SK-N-SH (cell line): ENCODE results near the gene PHF20. TPM values are rescaled to one million over a fixed set of nuclear protein-coding genes. Genes with fewer than 3 reads are reported as not detected.
"Not testable (repeated sequence)": the region's sequence is repeated elsewhere in the genome, so short reads cannot be mapped to it uniquely, and the experiment has no call there.

Experiments used
- CTCF ChIA-PET: fragments of 300-600, 350-600 bp; formaldehyde crosslinking; extraction: SDS; loops from one replicate; lab custom pipeline; 2021; lab: Yijun Ruan, JAX
- POLR2A ChIA-PET: fragments of 350-600 bp; sonication (Branson Sonifier 250); formaldehyde crosslinking; extraction: SDS; loops from one replicate; lab custom pipeline; 2020; ENCODE audit warnings: antibody characterized with exemption, inconsistent platforms; lab: Yijun Ruan, JAX
- DNase-seq: peaks from one replicate; pipeline ENCODE4 v3.0.0; 2012
- H2AFZ ChIP-seq: fragments of 200-600 bp; sonication (generic); 2 replicates; pipeline ENCODE4 v1.8.1; 2016; ENCODE audit warnings: antibody characterized with exemption, mild to moderate bottlenecking, low read depth
- H3F3A ChIP-seq: fragments of 200-600 bp; sonication (generic); replicated peaks from 2 replicates; pipeline ENCODE3; 2016; ENCODE audit warnings: antibody characterized with exemption, mild to moderate bottlenecking; ENCODE audit not compliant: insufficient read depth
- H3K27ac ChIP-seq, 2 experiments: fragments of 200-500 bp in 1 of 2; fragments of 200-600 bp in 1 of 2; sonication (Bioruptor generic) in 1 of 2; sonication (generic), shearing (Covaris generic) in 1 of 2; 2 replicates each; pipeline versions ENCODE4 v1.5.1 to v1.6.1; 2014 to 2016; ENCODE audit warnings: low read depth in 2 of 2, inconsistent platforms in 1 of 2, low read length in 1 of 2, mild to moderate bottlenecking in 1 of 2, mixed read lengths in 1 of 2
- H3K27me3 ChIP-seq: fragments of 200-600 bp; sonication (generic), shearing (Covaris generic); 2 replicates; pipeline ENCODE4 v1.6.1; 2016; ENCODE audit warnings: mixed run types; ENCODE audit not compliant: insufficient read depth
- H3K36me3 ChIP-seq, 2 experiments: fragments of 200-500 bp in 1 of 2; fragments of 200-600 bp in 1 of 2; sonication (Bioruptor generic) in 1 of 2; sonication (generic) in 1 of 2; replicated peaks in 1 of 2; 2 replicates each; pipeline versions ENCODE3 to v1.5.1; 2014 to 2016; ENCODE audit warnings: low read length in 1 of 2, mild to moderate bottlenecking in 1 of 2; ENCODE audit not compliant: insufficient read depth in 2 of 2, control insufficient read depth in 1 of 2
- H3K4me1 ChIP-seq, 2 experiments: fragments of 200-500 bp in 1 of 2; fragments of 200-600 bp in 1 of 2; sonication (Bioruptor generic) in 1 of 2; sonication (generic), shearing (Covaris generic) in 1 of 2; 2 replicates each; pipeline versions ENCODE4 v1.5.1 to v1.6.1; 2014 to 2016; ENCODE audit warnings: low read depth in 1 of 2, low read length in 1 of 2, mixed run types in 1 of 2; ENCODE audit not compliant: insufficient read depth in 2 of 2, control insufficient read depth in 1 of 2
- H3K4me2 ChIP-seq: fragments of 200-600 bp; sonication (generic), shearing (Covaris generic); 2 replicates; pipeline ENCODE4 v1.6.1; 2017; ENCODE audit warnings: mixed run types
- H3K4me3 ChIP-seq, 2 experiments: fragments of 200-500 bp in 1 of 2; fragments of 200-600 bp in 1 of 2; sonication (Bioruptor generic) in 1 of 2; sonication (generic), shearing (Covaris generic) in 1 of 2; 2 replicates each; pipeline versions ENCODE4 v1.5.1 to v1.8.1; 2014 to 2016; ENCODE audit warnings: low read depth in 2 of 2, inconsistent platforms in 1 of 2, low read length in 1 of 2, mild to moderate bottlenecking in 1 of 2, mixed read lengths in 1 of 2, moderate library complexity in 1 of 2
- H3K79me2 ChIP-seq: fragments of 200-600 bp; sonication (generic); 2 replicates; pipeline ENCODE4 v1.8.1; 2017; ENCODE audit warnings: mild to moderate bottlenecking; ENCODE audit not compliant: insufficient read depth
- H3K9ac ChIP-seq: fragments of 200-600 bp; sonication (generic); 2 replicates; pipeline ENCODE4 v1.6.1; 2017; ENCODE audit warnings: mixed run types
- H3K9me2 ChIP-seq: fragments of 200-600 bp; sonication (generic); 2 replicates; pipeline ENCODE4 v1.6.1; 2017; ENCODE audit warnings: mixed run types
- H3K9me3 ChIP-seq: fragments of 200-600 bp; sonication (generic); 2 replicates; pipeline ENCODE4 v1.6.1; 2017; ENCODE audit warnings: mixed run types, mild to moderate bottlenecking, moderate library complexity
- H4K20me1 ChIP-seq: fragments of 200-600 bp; sonication (generic); 2 replicates; pipeline ENCODE4 v1.6.1; 2017; ENCODE audit warnings: mild to moderate bottlenecking, mixed run types; ENCODE audit not compliant: insufficient read depth
- FOSL2 ChIP-seq: IDR thresholded peaks from 2 replicates; pipeline ENCODE4 v1.4.0; 2012; ENCODE audit warnings: low read depth, mild to moderate bottlenecking, moderate library complexity, borderline replicate concordance
- FOXJ3 ChIP-seq: sonication (generic); formaldehyde crosslinking; IDR thresholded peaks from 2 replicates; pipeline ENCODE4 v1.5.1; 2020; ENCODE audit warnings: mild to moderate bottlenecking, missing genetic modification reagents
- GABPA ChIP-seq: IDR thresholded peaks from 2 replicates; pipeline ENCODE4 v1.4.0; 2012; ENCODE audit warnings: low read depth, mild to moderate bottlenecking
- JUND ChIP-seq: IDR thresholded peaks from 2 replicates; pipeline ENCODE4 v1.4.0; 2012
- MAX ChIP-seq: IDR thresholded peaks from 2 replicates; pipeline ENCODE4 v1.4.0; 2012; ENCODE audit warnings: low read depth
- NRF1 ChIP-seq: IDR thresholded peaks from 2 replicates; pipeline ENCODE4 v1.6.1; 2012; ENCODE audit warnings: low read depth, mild to moderate bottlenecking, low read length
- PBX3 ChIP-seq: IDR thresholded peaks from 2 replicates; pipeline ENCODE4; 2012
- POLR2AphosphoS5 ChIP-seq: IDR thresholded peaks from 2 replicates; pipeline ENCODE4 v1.6.1; 2012; ENCODE audit warnings: low read depth, low read length
- REST ChIP-seq: IDR thresholded peaks from 2 replicates; pipeline ENCODE4 v1.6.1; 2012; ENCODE audit warnings: mild to moderate bottlenecking, low read depth, low read length, moderate library complexity
- RXRA ChIP-seq: IDR thresholded peaks from 2 replicates; pipeline ENCODE4 v1.4.0; 2012; ENCODE audit warnings: low read depth, mild to moderate bottlenecking, borderline replicate concordance
- SMC3 ChIP-seq: IDR thresholded peaks from 2 replicates; pipeline ENCODE4 v1.6.1; 2012; ENCODE audit warnings: low read depth, low read length, improper control_type of control experiment
- TCF12 ChIP-seq: IDR thresholded peaks from 2 replicates; pipeline ENCODE4 v1.4.0; 2012
- WGBS: methylation state at CpG from one replicate; pipeline ENCODE4 v1.1.6; 2017; ENCODE audit warnings: low lambda C conversion rate; 5-methylcytosine and 5-hydroxymethylcytosine counted together
- polyA plus RNA-seq, 3 experiments: library from polyadenylated mRNA; depleted of rRNA; stranded (reverse); fragments of >200 nt; gene quantifications; 2 replicates each; pipeline ENCODE4 v1.2.3, GENCODE V29; 2012

PHF20 gene
- polyA plus RNA-seq, 1 of the 3 experiments (the other 2 are of a cell fraction): 23.8 TPM

GRCh38 chr20:35882427-35883161 is 110.8 kb downstream of the PHF20 start:
- Histone ChIP-seq H3K36me3 (peaks cover 0 to 15% of the 10 kb centered on the region in 2 experiments), H3K9ac (peak overlapping the region; percentile 86), H3K4me2 (peak overlapping the region; percentile 79), H3K79me2 (peaks cover 68% of the 10 kb centered on the region), H3K27ac (peak overlapping the region; percentile 79 to 100; a peak in 3 of 4 replicates), H3F3A (peaks cover 40% of the 10 kb centered on the region), H3K4me1 (peaks cover 19 to 25% of the 10 kb centered on the region in 2 experiments)
- WGBS: 83% methylated on average over 9 of the region's 9 CpGs
- POLR2A ChIA-PET: interaction anchor here (0.8 to 1.8 kb wide), 2 partner anchors 69 to 72 kb away, joined by 3 to 5 read pairs; partner anchors contain the start of gene SCAND1
- CTCF ChIA-PET: interaction anchor here (0.9 to 5.8 kb wide), 5 partner anchors 7 to 421 kb away, joined by 3 to 28 read pairs (median 6); partner anchors contain the start of gene SCAND1
- H3K27me3 ChIP-seq, H3K9me2 ChIP-seq, DNase-seq, H2AFZ ChIP-seq, H3K9me3 ChIP-seq, H4K20me1 ChIP-seq, H3K4me3 ChIP-seq: not testable (repeated sequence)

GRCh38 chr20:35883336-35883777 is 111.5 kb downstream of the PHF20 start:
- Histone ChIP-seq H3K27ac (peak overlapping the region; percentile 79 to 100), H3K4me1 (peaks cover 19 to 25% of the 10 kb centered on the region in 2 experiments), H4K20me1 (no peaks in the 10 kb centered on the region), H3K9me3 (no peaks in the 10 kb centered on the region), H3K9me2 (no peaks in the 10 kb centered on the region), H3K79me2 (peaks cover 69% of the 10 kb centered on the region), H3K4me3 (peak overlapping the region in 1 of 2 experiments; percentile 45; a peak in 3 of 4 replicates), H2AFZ (no peak overlapping the region; the same call in 1 of the 2 replicates), H3K4me2 (peak overlapping the region; percentile 79), H3K9ac (peak overlapping the region; percentile 86), H3K27me3 (no peaks in the 10 kb centered on the region), H3K36me3 (peaks cover 0 to 15% of the 10 kb centered on the region in 2 experiments), H3F3A (peaks cover 40% of the 10 kb centered on the region)
- ChIA-PET POLR2A (interaction anchor here (0.6 to 1.8 kb wide), 4 partner anchors 33 to 141 kb away, joined by 3 to 15 read pairs (median 4); partner anchors contain the start of genes RBM39 and SCAND1), CTCF (interaction anchor here (0.9 to 5.8 kb wide), 9 partner anchors 8 to 421 kb away, joined by 3 to 40 read pairs (median 6); partner anchors contain the start of genes PHF20, RBM39 and SCAND1)
- TF ChIP-seq SMC3 (no peak), FOXJ3 (CRISPR knock-in tag) (peak; percentile 82; the same call in 1 of the 2 replicates)
- no peak for DNase-seq
- WGBS: 8% methylated on average over 6 of the region's 6 CpGs

GRCh38 chr20:35883778-35884540 is 112.1 kb downstream of the PHF20 start:
- H3K4me2 ChIP-seq: peak overlapping the region; percentile 79
- CTCF ChIA-PET: interaction anchor here (0.6 to 5.8 kb wide), 24 partner anchors 9 to 422 kb away, joined by 3 to 40 read pairs (median 4); partner anchors contain the start of genes PHF20, RBM39 and SCAND1
- H3K9ac ChIP-seq: peak overlapping the region; percentile 86
- no peaks in the 10 kb centered on the region for H3K9me2 ChIP-seq
- H3K4me1 ChIP-seq: peaks cover 19 to 25% of the 10 kb centered on the region in 2 experiments
- peak; percentile 61 for DNase-seq
- peak overlapping the region; percentile 79 to 100 for H3K27ac ChIP-seq
- peaks cover 69% of the 10 kb centered on the region for H3K79me2 ChIP-seq
- no peaks in the 10 kb centered on the region for H4K20me1 ChIP-seq
- peak overlapping the region; percentile 30 to 50 for H3K4me3 ChIP-seq
- H3K9me3 ChIP-seq: no peaks in the 10 kb centered on the region
- 7% methylated on average over 10 of the region's 10 CpGs for WGBS
- H3F3A ChIP-seq: peaks cover 40% of the 10 kb centered on the region
- POLR2A ChIA-PET: interaction anchor here (0.6 to 1.8 kb wide), 3 partner anchors 33 to 142 kb away, joined by 3 to 15 read pairs (median 5); partner anchors contain the start of genes RBM39 and SCAND1
- no peaks in the 10 kb centered on the region for H3K27me3 ChIP-seq
- H3K36me3 ChIP-seq: peaks cover 0 to 12% of the 10 kb centered on the region in 2 experiments
- no peak overlapping the region; the same call in 1 of the 2 replicates for H2AFZ ChIP-seq
- TF ChIP-seq MAX: peak; percentile 80
- peak; percentile 84 for TF ChIP-seq JUND
- peak; percentile 25; the same call in 1 of the 2 replicates for TF ChIP-seq GABPA
- peak; percentile 71 for TF ChIP-seq TCF12
- 0 out of 2 replicates have a peak, but pooled peaks have one; percentile 2 for TF ChIP-seq REST
- peak; percentile 88 for TF ChIP-seq FOSL2
- TF ChIP-seq POLR2AphosphoS5: 0 out of 2 replicates have a peak, but pooled peaks have one; percentile 60
- no peak; the same call in 1 of the 2 replicates for TF ChIP-seq PBX3
- TF ChIP-seq RXRA: peak; percentile 66; the same call in 1 of the 2 replicates
- TF ChIP-seq NRF1: no peak
